Stimulated activated CD8-positive, alpha-beta memory T cell treated with anti-CD3 and anti-CD28 coated beads, Interleukin-12 subunit alpha, Interleukin-12 subunit beta, amount 100 ng/mL, for 24 hours (primary cell): ENCODE measurements around the gene GDI1.
A peak's percentile ranks its signal among the peaks of the same experiment; 100 is the strongest.

ENCODE experiments used
- DNase-seq: peaks from one replicate; pipeline ENCODE4 v3.0.0-alpha.2; 2020; ENCODE audit errors: extremely low read depth

The GDI1 gene

DNA sequence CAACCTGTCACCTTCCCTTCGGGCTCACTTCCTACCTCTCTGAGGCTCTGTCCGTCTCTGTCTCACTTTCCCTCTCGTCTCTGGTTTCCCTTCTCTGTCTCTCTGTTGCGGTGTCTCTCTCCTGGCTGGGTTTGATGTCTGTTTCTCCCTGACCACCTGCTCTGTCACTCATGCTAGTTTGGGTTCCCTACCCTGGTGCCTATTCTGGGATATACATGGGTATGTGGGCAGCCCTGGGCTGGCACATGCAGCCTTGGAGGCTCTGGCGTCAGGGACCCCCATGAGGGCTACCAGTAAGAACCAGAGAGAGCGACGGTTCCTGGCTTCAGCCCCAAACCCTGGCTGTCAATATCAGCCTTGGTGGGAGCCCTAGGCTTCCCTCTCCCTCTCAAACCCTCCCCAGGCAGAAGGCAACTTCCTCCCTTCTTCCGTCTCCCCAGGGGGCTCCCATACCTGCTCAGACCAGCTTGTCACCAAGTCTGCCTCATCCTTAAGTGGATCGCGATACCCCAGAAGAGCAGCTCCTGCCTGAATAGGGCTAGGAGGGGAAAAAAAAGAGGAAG is 28.2 kb upstream of the GDI1 start:
- no peak for DNase-seq

DNA sequence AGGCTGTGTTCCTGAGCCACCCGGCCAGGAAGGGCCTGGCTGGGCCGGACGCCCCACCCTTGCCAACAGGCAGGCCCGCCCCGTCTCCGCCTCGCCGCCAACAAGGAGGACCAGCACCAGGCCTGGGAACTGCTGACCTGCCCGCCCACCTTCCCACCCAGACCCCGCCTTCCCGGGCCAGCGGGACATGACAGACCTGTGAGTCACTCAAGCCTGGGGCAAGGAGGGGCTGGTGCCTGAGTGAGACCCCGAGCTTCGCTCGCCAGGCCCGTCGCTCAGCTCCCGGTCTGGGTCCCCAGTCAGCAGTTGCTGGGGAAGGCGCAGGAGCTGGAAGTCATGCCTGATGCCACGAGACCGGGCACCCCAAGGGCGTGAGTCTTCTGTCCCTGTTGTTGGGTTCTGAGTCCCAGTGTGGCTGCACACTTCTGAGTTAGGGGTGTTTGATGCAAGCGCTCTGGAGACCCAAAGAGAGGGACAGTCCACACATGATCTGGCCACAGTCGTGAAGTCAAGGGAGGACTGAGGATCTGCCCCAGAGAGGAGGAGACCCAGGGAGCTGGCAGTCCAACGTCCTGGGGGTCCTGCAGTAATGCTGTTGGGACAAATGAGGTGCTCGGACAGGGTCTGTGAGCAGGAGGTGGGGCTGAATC is 27.6 kb upstream of the GDI1 start, which contains the start of gene DNASE1L1:
TSS of gene DNASE1L1 (minus strand) at position 33 of the 650 bp plus-strand sequence. CDS start 3,686 bp downstream, outside the sequence.
- no peak for DNase-seq

DNA sequence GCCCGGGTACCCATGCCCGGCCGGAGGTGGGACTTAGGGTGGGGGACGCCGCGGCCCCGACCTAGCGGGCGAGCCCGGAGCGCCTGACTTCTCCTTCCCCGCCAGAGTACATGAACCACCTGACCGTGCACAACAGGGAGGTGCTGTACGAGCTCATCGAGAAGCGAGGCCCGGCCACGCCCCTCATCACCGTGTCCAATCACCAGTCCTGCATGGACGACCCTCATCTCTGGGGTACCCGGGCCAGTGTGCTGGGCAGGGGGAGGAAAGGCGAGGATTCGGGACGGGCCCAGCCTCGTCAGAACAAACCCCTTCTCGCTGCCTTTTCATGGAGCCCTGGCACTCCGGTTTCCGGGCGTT is 25.0 kb upstream of the GDI1 start:
- DNase-seq: no peak

DNA sequence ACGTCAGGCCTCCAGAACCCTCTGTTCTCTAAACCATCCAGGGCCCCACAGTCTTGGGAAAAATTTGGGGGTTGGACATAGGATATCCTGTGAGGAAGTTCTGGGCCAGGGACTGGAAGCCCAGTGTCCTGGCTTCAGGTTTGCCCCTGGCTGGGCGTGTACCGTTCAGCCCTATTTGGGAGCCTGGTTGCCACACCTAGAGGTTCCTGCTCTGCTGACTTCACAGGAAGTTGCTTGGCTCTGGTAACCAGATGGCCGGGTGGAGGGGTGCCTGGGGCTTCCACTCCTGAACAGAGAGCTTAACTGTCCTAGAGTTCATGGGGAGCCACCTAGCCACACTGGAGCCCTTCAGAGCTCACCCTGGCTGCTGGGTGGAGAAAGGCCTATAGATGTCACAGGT is 24.5 kb upstream of the GDI1 start:
- DNase-seq: no peak

DNA sequence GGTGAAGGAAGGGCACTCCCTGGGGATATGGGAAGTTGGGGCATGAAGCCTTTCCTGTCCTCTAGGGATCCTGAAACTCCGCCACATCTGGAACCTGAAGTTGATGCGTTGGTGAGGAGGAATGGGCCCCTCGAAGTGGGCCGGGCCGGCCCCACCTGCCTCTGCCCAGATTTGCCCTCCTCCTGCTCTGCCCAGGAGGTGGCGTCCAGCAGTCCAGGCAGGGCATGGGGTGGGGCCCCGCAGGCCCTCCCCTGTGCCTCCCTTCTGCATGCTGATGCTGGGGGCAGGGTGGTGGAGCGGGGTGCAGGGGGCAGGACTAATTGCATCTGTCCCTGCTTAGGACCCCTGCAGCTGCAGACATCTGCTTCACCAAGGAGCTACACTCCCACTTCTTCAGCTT is 23.8 kb upstream of the GDI1 start:
- DNase-seq: no peak

DNA sequence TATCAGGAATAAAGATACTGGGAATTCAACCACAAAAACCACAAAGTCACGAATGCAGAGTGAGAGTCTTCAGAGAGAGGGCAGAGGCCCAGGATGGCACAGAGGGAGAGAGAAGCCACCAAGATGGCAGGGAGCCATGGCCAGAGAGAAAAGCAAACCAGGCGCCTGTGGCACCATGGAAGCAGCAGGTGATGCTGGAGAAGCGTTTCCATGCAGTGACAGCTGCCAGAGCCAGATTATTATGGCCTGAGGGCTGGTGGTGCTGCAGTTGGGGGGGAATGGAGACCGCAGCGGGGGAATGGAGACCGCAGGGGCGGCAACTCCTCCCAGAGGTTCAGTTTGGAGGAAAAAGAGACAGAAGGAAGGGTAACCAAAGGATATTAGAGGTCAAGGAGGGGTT is 19.8 kb upstream of the GDI1 start:
- DNase-seq: no peak

DNA sequence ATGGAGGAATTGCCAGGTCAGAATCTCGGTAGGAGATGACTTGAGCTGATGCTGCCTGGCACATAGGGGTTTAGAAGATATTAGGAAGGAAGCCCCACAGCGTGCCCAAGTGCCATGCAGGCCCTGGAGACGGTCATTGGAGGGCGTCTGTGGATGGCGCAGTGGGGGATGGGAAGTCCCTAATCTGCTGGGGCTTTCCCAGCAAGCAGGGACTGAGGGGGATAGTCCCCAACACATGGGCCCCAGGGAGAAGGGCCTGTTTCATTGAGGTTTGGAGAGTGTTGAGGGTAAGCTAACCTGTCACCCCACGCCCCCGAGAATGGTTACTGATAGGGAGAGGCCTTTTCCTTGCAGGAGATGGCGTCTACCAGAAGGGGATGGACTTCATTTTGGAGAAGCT is 17.8 kb upstream of the GDI1 start:
- no peak for DNase-seq

DNA sequence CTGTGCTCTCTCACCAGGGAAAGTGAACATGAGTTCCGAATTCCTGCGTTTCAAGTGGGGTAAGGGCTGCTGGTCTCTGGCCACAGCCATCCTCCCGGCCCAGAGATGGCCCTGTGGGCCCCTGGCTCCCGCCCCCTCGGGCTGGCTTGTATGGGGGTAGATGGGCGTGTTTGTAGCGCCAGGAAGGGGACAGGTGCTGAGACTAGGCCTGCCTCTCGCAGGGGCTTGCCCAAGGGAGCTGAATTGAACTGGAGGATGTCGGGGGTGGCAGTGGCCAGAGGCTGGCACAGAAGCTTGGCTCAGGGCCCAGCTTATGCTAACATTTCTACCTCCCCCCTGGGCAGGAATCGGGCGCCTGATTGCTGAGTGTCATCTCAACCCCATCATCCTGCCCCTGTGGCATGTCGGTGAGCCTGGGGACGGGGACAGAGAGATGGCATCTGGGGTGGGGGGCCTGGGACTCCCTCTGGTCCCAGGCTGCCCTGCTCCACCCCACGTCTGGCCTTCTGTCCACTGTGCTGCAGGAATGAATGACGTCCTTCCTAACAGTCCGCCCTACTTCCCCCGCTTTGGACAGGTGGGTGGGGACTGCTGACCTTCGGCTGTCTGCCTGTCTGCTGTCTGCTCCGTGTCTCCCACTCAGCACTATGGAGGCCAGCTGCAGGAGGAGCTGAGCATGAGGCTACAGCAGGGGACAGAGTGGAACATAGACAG is 17.1 kb upstream of the GDI1 start:
- no peak for DNase-seq

DNA sequence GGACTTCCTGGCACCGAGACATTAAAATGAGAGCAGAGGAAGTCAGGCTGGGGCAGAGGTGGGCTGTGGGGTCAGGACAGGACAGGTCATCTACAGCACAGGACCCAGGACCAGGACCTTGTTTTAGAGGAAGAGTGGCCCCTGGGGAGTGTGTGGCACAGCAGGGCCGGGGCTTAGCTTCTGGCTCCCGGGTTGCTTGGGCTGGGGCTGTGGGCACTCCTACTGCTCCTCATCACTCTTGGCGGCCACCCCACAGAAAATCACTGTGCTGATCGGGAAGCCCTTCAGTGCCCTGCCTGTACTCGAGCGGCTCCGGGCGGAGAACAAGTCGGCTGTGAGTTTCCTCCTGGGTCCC is 16.6 kb upstream of the GDI1 start:
- no peak for DNase-seq

DNA sequence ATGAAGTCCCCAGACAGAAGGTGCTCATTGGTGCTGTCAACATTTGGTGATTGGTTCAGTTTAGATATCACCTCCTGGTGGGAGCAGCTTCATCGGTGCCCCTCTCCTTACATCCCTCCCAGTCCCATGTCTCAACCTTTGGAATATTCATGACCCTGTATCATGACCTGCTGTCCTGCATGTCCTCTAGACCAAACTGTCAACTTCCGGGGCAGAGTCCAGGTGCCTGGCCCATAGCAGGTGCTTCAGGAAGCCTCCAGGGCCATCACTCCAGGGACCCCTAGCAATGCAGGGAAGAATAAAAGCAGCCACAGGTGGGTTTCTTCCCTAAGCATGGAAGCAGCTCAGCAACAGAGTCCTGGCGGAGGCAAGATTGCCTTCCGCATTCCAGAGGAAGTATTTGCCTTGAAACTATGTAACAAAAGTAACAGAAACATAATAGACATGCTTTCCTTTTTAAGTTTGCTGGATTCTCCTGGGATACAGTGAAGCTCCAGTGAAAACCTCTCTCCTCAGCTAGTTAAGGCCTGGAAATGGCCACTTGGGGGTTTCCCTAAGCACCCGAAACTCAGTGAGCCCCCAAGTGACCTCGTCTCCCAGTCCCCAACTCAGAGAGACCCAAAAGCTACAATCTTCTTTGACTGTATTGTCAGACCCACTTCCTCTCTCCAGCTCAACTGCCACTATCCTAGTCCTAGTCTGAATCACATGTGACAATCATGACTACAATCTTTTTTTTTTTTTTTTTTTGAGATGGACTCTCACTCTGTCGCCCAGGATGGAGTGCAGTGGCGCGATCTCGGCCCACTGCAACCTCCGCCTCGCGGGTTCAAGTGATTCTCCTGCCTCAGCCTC is 9.8 kb upstream of the GDI1 start:
- no peak for DNase-seq

DNA sequence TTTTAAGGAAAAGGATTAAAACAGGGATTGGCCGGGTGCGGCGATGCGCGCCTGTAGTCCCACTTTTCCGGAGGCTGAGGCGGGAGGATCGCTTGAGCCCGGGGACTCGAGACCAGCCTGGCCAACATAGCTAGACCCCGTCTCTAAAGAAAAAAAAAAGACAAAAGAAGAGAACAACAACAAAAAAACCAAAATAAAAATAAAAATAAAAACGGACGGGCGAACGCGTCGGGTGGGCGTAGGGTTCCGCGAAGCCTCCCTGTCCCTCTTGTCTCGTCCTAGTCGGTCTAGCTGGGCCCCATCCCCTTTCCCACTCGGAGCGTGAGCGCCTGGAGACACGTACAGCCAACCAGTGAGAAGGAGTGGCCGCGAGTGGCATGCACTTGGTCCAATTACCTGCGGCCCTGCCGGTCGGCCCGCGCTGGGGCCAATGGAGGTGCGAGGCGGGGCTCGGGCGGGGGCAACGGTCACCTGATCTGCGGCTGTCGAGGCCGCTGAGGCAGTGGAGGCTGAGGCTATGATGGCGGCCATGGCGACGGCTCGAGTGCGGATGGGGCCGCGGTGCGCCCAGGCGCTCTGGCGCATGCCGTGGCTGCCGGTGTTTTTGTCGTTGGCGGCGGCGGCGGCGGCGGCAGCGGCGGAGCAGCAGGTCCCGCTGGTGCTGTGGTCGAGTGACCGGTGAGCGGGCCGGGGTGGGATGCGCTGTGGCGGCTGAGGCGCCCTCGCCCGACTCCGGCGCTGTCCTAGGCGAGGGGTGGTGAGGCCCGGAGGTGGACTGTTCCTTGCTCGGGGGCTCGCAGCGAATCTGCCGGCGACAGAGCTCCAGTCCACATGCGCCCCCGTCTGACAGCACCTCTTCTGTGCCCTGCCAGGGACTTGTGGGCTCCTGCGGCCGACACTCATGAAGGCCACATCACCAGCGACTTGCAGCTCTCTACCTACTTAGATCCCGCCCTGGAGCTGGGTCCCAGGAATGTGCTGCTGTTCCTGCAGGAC is 8.5 kb upstream of the GDI1 start, which contains the start of gene ATP6AP1:
TSS of gene ATP6AP1 (plus strand) at position 502 of the 996 bp plus-strand sequence. CDS start at position 518, 16 bp downstream.
- DNase-seq: peak; percentile 63

DNA sequence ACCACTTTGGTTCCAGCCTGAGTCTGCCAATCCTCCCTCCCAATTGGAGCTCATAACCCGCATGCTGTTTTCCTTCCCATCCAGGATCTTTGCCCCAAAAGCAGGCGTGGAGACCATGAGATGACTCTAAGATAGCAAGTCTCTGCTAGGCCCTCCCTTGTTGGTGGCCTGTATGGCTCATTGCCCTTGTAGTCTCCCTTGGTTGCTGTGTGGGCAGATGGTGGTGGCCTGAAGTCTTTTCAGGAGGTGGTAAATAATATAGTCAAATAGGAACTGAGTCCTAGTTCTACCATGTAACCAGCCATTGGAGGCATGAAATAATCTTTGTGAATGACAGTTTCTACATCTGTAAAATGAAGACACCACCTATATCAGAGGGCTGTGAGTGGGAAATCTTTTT is 7.2 kb upstream of the GDI1 start:
- DNase-seq: no peak

DNA sequence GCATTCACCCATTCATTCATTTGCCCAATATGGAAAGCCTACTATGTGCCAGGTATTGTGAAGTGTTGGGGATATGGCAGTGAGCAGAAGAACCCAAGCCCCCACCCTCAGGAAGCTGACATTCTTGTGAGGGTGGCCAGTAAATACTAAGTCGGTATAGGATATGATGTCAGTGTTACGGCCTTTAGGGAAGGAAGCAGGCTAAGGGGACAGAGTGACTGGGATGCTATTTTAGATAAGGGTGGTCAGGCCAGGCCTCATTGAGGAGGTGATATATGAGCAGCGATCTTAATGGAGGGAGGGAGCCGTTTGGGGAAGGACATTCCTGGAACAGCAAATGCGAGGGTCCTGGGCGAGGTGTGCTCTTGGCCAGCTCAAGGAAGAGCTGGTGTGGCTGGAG is 6.5 kb upstream of the GDI1 start:
- no peak for DNase-seq

DNA sequence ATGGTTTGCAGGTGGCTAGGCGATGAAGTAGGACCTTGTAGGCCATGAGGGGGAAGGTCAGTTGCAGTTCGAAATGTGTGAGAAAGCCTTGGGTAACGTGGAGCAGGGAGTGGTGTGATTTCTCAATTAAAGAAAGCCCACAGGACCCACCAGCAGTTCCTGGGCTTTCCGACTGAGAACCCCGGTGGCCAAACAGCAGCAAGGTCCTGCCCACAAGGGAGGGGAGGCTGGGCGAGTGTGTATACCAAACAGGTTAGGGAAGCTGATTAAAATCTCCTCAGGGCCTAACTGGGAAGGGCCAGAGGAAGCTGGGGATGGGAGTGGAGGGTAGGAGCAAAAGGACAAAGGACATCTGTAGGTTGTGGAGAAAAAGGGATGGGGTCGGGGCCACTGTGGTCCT is 6.0 kb upstream of the GDI1 start:
- no peak for DNase-seq

DNA sequence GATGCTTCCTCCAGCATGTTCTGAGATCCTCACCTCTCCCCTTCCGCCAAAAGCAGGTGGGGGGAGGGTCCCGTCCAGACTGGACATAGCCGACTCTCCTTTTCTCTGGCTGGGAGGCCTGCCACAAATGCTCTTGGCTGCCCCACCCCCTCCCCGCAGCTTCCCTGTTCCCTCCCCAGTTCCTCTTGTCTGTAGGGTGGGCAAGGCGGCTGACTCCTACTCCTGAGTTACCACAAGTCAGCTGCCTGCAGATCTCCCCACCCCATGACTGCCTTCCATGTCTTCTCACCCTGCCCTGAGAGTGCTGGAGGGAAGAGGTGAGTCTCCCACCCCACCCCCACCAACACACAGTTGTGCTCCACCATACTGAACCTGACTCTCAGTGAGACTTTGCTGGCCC is 5.6 kb upstream of the GDI1 start:
- no peak for DNase-seq

DNA sequence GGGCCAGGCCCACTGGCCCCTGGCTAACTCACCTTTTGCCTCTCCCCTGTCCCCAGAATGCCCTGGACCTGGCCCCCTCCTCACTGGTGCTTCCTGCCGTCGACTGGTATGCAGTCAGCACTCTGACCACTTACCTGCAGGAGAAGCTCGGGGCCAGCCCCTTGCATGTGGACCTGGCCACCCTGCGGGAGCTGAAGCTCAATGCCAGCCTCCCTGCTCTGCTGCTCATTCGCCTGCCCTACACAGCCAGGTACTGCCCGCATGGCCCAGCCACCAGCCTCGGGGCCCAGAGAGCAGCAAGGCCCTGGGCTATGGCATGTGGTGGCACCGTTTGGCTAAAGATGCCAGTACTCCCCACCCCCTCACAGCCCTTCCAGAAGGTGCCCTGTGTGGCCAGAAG is 4.7 kb upstream of the GDI1 start:
- no peak for DNase-seq

DNA sequence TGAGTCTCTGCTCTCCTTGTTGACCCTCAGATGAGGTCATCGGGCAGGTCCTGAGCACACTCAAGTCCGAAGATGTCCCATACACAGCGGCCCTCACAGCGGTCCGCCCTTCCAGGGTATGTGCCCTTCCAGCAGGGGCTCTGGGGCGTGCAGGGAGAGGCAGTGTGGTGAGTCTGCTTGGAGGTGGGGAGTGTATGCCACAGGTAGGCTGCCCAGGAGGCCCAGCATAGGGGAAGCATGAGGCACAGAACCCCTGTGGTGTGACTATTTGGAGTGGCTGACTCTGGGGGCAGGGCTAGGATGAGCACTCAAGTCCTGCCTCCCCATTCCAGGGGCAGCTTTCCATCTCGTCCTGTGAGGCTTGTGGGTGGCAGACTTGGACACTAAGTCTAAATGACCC is 3.3 kb upstream of the GDI1 start:
- no peak for DNase-seq

DNA sequence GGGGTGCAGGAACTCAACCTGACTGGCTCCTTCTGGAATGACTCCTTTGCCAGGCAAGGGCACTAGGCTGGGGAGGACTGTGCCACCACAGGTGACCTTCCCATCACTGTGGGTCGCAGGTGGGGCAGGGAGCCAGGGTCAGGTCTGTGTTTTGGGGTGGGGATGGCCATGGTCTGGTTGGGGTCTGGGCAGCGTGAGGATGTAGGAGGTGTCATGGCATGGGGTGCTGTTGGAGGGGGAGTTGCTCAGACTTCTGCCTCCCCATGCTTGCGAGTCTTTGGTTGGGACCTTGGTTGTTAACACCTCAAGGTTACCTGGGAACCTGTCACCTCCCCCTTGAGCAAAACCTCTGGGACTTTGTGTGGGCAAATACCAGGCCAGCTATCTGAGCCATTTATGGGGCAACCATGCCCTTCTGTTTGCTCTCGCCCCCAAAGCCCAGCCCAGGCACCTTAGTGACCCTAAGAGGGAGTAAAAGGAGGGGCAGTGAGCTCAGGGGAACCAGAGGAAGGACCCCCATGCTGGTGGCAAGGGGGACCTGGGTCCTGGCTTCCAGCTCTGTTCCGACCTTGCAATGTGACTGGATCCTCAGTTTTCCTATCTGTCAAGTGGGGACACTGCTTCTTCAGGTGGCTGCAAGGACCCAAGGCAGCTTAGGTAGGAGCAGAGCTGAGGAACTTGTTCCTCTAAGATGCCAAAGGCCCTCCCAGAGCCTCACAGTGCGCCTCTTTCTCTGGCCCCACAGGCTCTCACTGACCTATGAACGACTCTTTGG is 2.4 kb upstream of the GDI1 start:
- no peak for DNase-seq

DNA sequence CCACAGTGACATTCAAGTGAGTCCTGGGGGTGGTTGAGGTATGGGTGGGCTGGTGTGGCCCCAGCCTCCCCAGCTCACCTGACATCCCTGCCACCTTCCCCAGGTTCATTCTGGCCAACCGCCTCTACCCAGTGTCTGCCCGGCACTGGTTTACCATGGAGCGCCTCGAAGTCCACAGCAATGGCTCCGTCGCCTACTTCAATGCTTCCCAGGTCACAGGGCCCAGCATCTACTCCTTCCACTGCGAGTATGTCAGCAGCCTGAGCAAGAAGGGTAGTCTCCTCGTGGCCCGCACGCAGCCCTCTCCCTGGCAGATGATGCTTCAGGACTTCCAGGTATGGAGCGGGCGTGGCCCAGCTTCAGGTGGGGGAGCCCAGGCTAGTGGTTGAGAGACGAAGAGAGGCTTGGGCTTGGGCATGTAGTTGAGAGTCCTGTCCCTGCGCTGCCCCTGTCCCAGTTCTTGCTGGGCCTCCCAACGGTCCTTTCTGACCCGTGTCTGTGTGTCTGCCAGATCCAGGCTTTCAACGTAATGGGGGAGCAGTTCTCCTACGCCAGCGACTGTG is 1.7 kb upstream of the GDI1 start:
- DNase-seq: no peak

DNA sequence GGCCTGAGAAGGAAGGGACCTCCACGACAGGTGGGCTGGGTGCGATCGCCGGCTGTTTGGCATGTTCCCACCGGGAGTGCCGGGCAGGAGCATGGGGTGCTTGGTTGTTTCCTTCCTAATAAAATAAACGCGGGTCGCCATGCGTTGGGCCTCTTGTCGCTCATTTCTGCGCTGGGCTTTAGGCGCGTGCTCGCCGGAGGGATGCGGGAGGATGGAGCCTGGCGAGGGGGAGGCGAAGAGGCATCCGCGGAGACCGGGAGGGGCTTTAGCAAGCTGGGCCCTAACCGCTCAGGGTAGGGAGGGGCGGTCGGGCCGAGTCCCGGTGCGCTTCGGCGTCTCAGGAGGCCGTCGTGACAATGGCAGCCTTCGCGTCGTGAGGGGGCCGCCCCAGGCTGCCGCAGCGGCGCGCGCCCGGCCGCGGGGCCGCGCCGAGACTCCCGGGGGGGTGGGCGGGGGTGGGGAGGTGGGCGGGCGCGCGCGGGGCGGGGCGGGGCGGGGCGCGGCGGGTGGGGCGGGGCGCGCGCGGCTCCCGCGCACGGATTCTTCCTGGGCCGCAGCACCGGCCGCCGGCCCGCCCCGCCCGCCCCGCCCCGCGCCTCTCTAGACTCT is 476 bp upstream of the GDI1 start:
- no peak for DNase-seq
